Measurements from ENCODE around the gene SPATA18. TPM values are rescaled to one million over a fixed set of nuclear protein-coding genes. Genes with fewer than 3 reads are reported as not detected.

SPATA18 gene
- 15.6 and 32.6 TPM in 2 replicates for total RNA-seq

DNA sequence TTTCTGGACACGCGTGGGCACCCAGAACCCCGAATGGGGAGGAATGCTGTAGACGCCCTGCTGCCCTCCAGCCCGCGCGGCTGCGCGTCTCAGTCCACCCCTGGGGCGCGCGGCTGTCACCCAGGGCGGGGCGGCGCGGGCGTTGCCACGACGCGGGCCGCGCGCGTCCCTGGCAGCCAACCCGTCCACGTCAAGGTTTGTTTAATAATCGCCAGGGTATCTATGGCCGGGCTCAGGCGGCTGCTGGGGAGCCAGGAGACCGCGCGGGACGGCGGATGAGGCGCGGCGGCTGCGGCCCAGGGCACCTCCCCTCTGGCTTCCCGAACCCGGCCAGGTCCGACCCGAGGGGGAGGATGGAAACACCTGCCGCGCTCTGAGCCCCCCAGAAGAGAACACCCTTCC is at the start of gene SPATA18:
SPATA18 (plus strand) TSS at position 92 of the 402 bp plus-strand sequence. CDS start 401 bp downstream, outside the sequence.

GRCh38 chr4:52019936-52020657 is 31.0 kb upstream of the SPATA18 start, which contains the start of gene LRRC66:
Gene LRRC66 (minus strand): TSS chr4:52020363. CDS start chr4:52017613, 2,750 bp downstream.

GRCh38 chr4:52038103-52038912 is 12.8 kb upstream of the SPATA18 start, which contains the start of gene SGCB:
Gene SGCB (minus strand): TSS chr4:52038299. CDS start chr4:52038259, 40 bp downstream.

Other genes with a start within 250 kb of the SPATA18 start
- 61.2 and 65.4 TPM in 2 replicates for gene DCUN1D4, start 208.2 kb upstream of the SPATA18 start, total RNA-seq
- gene LRRC66, start 30.9 kb upstream of the SPATA18 start, total RNA-seq, result 0.89 and 0.91 TPM in 2 replicates
- 71.0 and 85.7 TPM in 2 replicates for gene SGCB, start 13.0 kb upstream of the SPATA18 start, total RNA-seq